Heart left ventricle (tissue), 16 donors: Measurements from ENCODE around the gene HSPB9. TPM values are rescaled to one million over a fixed set of nuclear protein-coding genes. Genes with fewer than 3 reads are reported as not detected.

ENCODE experiments used
- ATAC-seq, 4 donors: fragments of 200-7000 bp; cut with Tn5 transposase; one replicate each; pipeline ENCODE4 v1.9.1; 2020 to 2022; ENCODE audit warnings: moderate library complexity in 4 of 4, mild to moderate bottlenecking in 3 of 4, moderate number of reproducible peaks in 1 of 4
- DNase-seq, 5 donors: peaks; one replicate each; pipeline ENCODE4 v3.0.0-alpha.2; 2020
- H3K27ac ChIP-seq, 12 donors: fragments of 200-600 bp; sonication (generic) in 4 of 12; one replicate each; pipeline versions ENCODE4 v1.5.0 to v1.8.0; 2016 to 2022; ENCODE audit warnings: mild to moderate bottlenecking in 2 of 12
- H3K27me3 ChIP-seq, 9 donors: fragments of 200-600 bp; sonication (generic) in 2 of 9; one replicate each; pipeline versions ENCODE4 v1.5.1 to v1.8.0; 2016 to 2022; ENCODE audit warnings: mild to moderate bottlenecking in 3 of 9
- H3K36me3 ChIP-seq, 9 donors: fragments of 200-600 bp; sonication (generic) in 2 of 9; one replicate each; pipeline versions ENCODE4 v1.5.0 to v1.8.0; 2018 to 2022; ENCODE audit warnings: mild to moderate bottlenecking in 2 of 9
- H3K4me1 ChIP-seq, 12 donors: fragments of 200-600 bp; sonication (generic) in 4 of 12; one replicate each; pipeline versions ENCODE4 v1.5.0 to v1.8.0; 2016 to 2022; ENCODE audit warnings: mild to moderate bottlenecking in 3 of 12
- H3K4me3 ChIP-seq, 12 donors: fragments of 200-600 bp; sonication (generic) in 4 of 12; one replicate each; pipeline versions ENCODE4 v1.5.0 to v1.8.0; 2017 to 2022; ENCODE audit warnings: mild to moderate bottlenecking in 9 of 12, moderate library complexity in 4 of 12
- H3K9me3 ChIP-seq, 12 donors: fragments of 200-600 bp; sonication (generic) in 4 of 12; one replicate each; pipeline versions ENCODE4 v1.5.0 to v1.8.0; 2016 to 2022; ENCODE audit warnings: mild to moderate bottlenecking in 1 of 12
- CTCF ChIP-seq, 12 donors: fragments of 200-600 bp; sonication (generic) in 4 of 12; IDR thresholded peaks; one replicate each; pipeline versions ENCODE4 v1.5.0 to v1.8.0; 2018 to 2022; ENCODE audit warnings: antibody characterized with exemption in 12 of 12, mild to moderate bottlenecking in 5 of 12
- POLR2A ChIP-seq, 2 donors: fragments of 450-650 bp; IDR thresholded peaks; one replicate each; pipeline ENCODE4 v1.6.1; 2017; ENCODE audit warnings: antibody characterized with exemption in 2 of 2, mild to moderate bottlenecking in 2 of 2, moderate library complexity in 2 of 2
- WGBS, 4 donors: extraction: QIAGEN DNeasy Blood & Tissue Kit in 2 of 4; methylation state at CpG; one replicate each; pipeline versions ENCODE4 v1.1.5 to v1.1.7; 2013 to 2018; 5-methylcytosine and 5-hydroxymethylcytosine counted together
- intact Hi-C, 10 donors: fragments of 100-400 bp; cut with DNase I; formaldehyde crosslinking; loops; one replicate each; pipeline versions ENCODE4 v1.11.1 to v1.14.2; 2022
- polyA plus RNA-seq, 2 donors: library from polyadenylated mRNA; stranded (reverse); fragments of 200-250 nt; gene quantifications; one replicate each; pipeline ENCODE4 v1.2.3, GENCODE V29; 2013
- total RNA-seq, 9 donors: library from RNA; depleted of rRNA in 2 of 9; stranded (reverse); fragments of >200 nt in 2 of 9; fragmentation: NEBNext Ultra II Directional in 3 of 9; extraction: Animal tissue kit (Norgen Biotek cat#: 25700) in 3 of 9; gene quantifications; one replicate each; pipeline versions ENCODE4 v1.1.0 to v1.2.4, GENCODE V29; 2016 to 2023
- donor health status: ischemic (EF 13 %, LVEDD 7.1; RV severe dilation, severe dysfunction).
- donor health status: healthy with polysubstance abuse.
- donor health status: DM: no; HTN: yes; CAD: no.
- donor health status: DM: no; HTN: no; CAD: no.
- donor health status: ischemic (EF 25% LVEDD 6.9; RV normal size, moderate dysfunction).
- donor health status: ischemic (EF 25% LVEDD 5.7; RV mildly dilated, moderate dysfunction).
- donor health status: healthy.
- donor health status: DM: yes; HTN: yes; CAD: no.
- donor health status: ischemic (EF 35%, LVEDD 5.7; RV mildly dilated, moderate dysfunction).
- donor health status: nonischemic (EF 11% LVEDD 7.7; RV severe dilation, severe dysfunction).
- donor health status: DM: yes; HTN: yes; CAD: no.
- donor health status: PGD.
- donor health status: ischemic (EF 29% LVEDD 5.4; RV normal size, mild dysfunction).
- donor health status: nonischemic (EF 23%, LVEDD 6.1; RV moderate dilation, normal function).

The HSPB9 gene
- total and polyA plus RNA-seq, 11 donors, result not detected

DNA sequence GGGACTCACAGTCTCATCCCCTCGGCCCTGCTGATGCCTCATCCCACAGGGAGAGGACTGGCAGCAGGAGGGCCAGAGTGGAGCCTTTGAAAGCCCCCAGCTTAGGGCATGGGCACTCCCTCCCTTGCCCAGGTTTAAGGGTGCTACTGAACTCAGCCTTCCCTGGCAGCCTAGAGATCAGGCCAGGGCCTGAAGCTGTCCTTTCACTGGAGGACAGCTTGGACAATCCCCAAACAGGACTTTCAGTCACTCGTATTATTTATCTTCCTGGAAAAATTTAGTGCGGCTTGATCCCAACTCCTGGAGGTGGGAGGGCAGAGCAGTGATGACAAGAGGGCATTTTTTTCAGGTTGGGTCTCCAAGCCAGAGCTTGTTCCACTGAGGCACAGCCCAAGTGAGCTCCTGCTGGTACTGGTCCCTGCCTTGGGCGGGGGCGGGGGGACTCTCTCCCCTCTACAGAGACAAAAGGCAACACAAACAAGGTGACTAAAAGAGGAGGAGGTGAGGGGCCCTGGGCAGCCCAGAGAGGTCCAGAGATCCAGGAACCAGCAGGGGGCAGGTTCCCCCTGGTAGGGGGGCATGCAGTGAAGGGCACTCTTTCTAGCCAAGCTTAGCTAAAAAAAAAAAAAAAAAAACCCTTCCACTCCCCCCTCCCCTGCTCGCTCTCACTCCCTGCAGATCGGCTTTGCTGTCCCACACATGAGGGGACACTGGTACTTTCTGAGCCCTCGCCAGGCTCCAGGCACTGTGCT is 26.1 kb upstream of the HSPB9 start:
- peaks cover 9 to 38% (median 23%) of the 10 kb centered on the region in 9 donors for H3K27me3 ChIP-seq
- H3K4me3 ChIP-seq, result no peak overlapping the region
- WGBS, 4 donors, result 58 to 65% (median 62%) methylated on average over 8 of the region's 8 CpGs
- no peaks in the 10 kb centered on the region for H3K36me3 ChIP-seq
- peaks cover 0 to 8% (median 3%) of the 10 kb centered on the region in 12 donors for H3K4me1 ChIP-seq
- ATAC-seq (no peak), DNase-seq (no peak)
- intact Hi-C loops, result no loop called here
- no peak overlapping the region for H3K27ac ChIP-seq
- no peak for TF ChIP-seq CTCF (IDR thresholded peaks at IDR 0.05)
- no peaks in the 10 kb centered on the region for H3K9me3 ChIP-seq

DNA sequence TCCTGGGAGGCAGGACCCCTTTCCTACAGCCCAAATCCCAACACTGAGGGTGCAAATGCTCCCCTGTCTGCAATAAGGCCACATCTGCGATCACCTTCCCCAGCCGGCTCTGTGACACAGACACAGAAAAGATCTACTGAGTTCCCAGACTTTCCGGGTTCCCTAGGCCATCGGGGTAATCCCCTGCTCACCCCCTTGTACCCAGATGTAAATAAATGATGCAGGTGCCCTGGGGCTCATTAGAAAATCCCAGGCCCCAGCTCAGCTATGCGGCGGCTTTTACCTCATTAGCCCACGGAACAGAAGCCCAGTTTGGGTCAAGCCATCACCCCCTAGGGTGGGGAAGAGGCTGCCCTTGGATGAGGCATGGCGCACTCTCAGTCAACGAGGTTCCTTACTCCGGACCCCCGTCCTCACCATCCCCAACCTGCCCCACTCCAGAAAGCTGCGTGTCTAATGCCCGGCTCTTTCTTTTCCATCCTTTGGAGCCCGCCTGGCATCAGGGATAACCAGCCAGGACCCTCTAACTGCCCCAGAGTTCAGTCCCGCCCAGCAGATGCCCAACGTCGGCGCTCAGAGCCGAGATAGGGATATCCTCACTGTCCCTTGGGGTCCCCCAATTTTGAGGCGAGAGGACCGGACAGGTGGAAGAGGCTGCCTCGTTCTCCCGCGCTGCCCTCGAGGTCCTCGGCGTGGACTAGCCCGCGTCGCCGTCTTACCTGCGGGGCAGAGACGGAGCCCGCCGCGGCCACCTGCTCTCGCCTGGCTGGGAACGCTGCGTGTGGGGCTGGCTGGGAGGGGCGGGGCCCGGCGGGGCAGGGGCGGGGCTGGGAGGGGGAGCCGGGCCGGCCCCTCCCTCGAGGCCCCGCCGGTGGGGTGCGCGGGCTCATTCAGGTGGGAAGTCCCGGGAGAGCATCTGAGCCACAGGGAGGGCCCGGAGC is 24.6 kb upstream of the HSPB9 start, which contains the start of gene ZNF385C:
TSS of gene ZNF385C (minus strand) at position 783 of the 941 bp plus-strand sequence. CDS start 35,417 bp downstream, outside the sequence.
- no peak within 1 kb of the TSS for H3K4me3 ChIP-seq
- peaks cover 0 to 12% (median 4%) of the 10 kb centered on the region in 12 donors for H3K4me1 ChIP-seq
- no peaks in the 10 kb centered on the region for H3K9me3 ChIP-seq
- DNase-seq (peak in 1 of 5 donors; percentile 56), ATAC-seq (no peak)
- intact Hi-C loops, result no loop called here
- TF ChIP-seq POLR2A (IDR thresholded peaks at IDR 0.05) (no peak), CTCF (IDR thresholded peaks at IDR 0.05) (no peak)
- H3K36me3 ChIP-seq, result peaks cover 0 to 1% (median 0%) of the 10 kb centered on the region in 9 donors
- no peak within 1 kb of the TSS for H3K27ac ChIP-seq
- H3K27me3 ChIP-seq, result peaks cover 9 to 38% (median 23%) of the 10 kb centered on the region in 9 donors
- 9 to 28% (median 15%) methylated on average over 18 to 52 of the region's 52 CpGs for WGBS, 4 donors

DNA sequence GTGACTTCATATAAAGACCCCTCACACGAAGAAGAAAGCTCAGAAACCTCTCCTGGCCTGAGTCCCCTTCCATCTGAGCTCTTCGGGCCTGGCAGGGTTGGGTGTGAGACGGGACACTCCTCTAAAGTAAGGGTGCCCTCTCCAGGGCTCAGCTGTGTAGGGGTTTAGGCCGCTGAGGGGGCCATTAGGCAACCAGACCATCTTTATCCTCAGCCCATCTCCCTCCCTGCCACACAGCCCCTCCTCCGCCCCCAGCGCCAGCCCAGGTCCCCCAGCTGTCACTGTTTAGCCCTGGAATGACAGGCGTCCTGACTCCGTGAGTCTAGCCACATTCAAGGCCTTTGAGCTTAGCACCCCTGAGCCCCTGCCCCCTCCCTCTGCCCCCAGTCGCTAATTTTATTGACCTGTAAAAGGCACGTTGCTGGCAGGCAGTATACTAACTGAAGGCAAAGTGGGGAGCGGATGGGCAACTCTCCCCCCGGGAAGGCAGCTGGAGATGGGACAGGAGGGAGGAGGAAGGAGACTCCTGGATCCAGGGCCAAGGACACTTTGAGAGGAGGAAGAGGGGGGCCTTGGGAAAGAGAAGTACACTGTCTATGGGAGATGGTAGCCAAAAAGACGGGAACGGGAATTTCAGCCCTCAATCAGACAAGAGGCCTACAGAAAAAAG is 23.7 kb upstream of the HSPB9 start:
- DNase-seq (no peak), ATAC-seq (no peak)
- H3K27ac ChIP-seq, result no peak overlapping the region
- H3K27me3 ChIP-seq, result peaks cover 9 to 38% (median 23%) of the 10 kb centered on the region in 9 donors
- 67 to 75% (median 71%) methylated on average over 14 of the region's 14 CpGs for WGBS, 4 donors
- no peaks in the 10 kb centered on the region for H3K9me3 ChIP-seq
- peaks cover 0 to 11% (median 0%) of the 10 kb centered on the region in 9 donors for H3K36me3 ChIP-seq
- H3K4me3 ChIP-seq, result no peak overlapping the region
- peaks cover 0 to 12% (median 4%) of the 10 kb centered on the region in 12 donors for H3K4me1 ChIP-seq
- TF ChIP-seq CTCF (IDR thresholded peaks at IDR 0.05) (no peak), POLR2A (IDR thresholded peaks at IDR 0.05) (no peak)
- intact Hi-C loops, result no loop called here
